ENCODE results near the gene RELL1.

RELL1 gene

DNA sequence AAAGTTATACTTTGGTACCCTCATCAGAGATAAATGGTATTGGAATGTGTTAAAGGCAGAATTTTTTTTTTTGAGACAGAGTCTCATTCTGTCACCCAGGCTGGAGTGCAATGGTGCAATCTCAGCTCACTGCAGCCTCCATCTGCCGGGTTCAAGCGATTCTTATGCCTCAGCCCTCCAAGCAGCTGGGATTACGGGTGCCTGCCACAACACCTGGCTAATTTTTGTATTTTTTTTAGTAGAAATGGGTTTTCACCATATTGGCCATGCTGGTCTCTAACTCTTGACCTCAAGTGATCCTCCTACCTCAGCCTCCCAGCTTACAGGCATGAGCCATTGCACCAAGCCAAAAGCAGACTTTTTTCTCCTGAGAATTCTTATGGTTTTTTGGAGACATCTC is 11.4 kb upstream of the RELL1 start:
- DNase-seq = no peak
- in situ Hi-C loops (cut with MboI; ENCODE audit: low pct_unique_long_range_greater_than_20kb, low sequenced_read_pairs) = no loop called here

DNA sequence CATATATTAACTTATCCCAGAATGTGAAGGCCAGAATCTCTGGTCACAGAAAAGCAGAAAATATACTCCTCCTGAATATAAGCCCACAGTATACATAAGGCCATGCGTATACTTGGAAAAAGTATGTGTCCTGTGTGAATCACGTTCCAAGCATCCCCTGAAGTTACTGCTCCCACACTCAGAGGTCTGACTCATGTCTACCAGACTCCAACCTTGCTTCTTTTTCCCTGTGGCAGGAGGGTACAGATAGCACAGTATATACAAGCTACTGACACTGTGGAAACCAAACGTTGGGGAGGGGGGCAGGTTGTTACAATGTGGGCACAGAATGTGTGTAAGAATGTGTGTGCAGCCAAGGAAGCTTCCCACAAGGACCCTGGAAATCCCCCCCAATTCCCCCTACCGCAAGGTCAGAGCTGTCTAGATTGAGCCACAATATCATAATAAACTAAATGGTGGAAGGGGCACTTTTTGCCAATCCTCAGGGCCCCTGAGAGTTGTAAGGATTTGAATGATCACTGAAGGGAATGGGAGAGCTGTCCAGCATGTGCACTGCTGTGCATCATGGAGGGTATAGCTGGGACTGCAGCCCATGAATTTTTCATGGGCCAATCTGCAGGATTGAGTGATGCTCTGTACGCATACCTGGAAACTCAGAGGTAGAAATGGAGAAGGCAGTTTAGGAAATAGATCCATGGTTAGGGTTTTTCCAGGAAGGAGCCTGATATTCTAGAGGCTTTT is 7.4 kb upstream of the RELL1 start:
- DNase-seq = no peak
- in situ Hi-C loops (cut with MboI; ENCODE audit: low pct_unique_long_range_greater_than_20kb, low sequenced_read_pairs) = no loop called here

DNA sequence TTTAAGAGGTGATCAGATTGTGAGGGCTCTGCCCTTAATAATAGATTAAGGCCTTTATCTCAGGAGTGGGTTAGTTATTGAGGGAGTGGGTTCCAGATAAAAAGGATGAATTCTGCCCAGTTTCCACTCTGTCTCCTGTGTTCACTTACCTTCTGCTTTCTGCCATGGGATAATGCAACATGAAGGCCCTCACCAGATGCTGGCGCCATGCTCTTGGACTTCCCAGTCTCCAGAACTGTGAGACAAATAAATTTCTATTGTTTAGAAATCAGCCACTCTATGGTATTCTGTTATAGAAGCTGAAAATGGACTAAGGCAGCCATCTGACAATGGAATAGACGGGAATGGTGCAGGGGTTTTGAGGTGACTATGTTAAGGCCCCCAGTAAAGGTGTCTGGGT is 6.9 kb upstream of the RELL1 start:
- no peak for DNase-seq
- in situ Hi-C loops (cut with MboI; ENCODE audit: low pct_unique_long_range_greater_than_20kb, low sequenced_read_pairs) = no loop called here

DNA sequence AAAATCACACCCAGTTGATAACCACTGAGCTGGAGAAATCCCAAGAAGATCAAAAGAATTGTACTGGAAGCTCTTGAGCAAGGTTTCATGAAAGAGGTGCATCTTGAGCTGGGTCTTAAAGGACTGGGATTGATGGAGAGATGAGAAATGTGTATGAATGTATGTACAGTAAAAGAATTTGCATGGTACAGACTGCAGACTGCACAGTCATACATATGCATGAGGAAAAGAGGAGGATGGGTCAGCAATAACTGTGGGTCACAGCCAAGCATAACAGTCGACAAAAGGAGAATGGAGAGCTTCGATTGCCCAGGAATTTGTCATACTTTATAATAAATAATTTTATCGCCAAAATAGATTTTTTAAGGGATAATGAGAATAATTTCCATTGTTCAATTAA is 4.8 kb upstream of the RELL1 start:
- no peak for DNase-seq
- in situ Hi-C loops (cut with MboI; ENCODE audit: low pct_unique_long_range_greater_than_20kb, low sequenced_read_pairs) = no loop called here

DNA sequence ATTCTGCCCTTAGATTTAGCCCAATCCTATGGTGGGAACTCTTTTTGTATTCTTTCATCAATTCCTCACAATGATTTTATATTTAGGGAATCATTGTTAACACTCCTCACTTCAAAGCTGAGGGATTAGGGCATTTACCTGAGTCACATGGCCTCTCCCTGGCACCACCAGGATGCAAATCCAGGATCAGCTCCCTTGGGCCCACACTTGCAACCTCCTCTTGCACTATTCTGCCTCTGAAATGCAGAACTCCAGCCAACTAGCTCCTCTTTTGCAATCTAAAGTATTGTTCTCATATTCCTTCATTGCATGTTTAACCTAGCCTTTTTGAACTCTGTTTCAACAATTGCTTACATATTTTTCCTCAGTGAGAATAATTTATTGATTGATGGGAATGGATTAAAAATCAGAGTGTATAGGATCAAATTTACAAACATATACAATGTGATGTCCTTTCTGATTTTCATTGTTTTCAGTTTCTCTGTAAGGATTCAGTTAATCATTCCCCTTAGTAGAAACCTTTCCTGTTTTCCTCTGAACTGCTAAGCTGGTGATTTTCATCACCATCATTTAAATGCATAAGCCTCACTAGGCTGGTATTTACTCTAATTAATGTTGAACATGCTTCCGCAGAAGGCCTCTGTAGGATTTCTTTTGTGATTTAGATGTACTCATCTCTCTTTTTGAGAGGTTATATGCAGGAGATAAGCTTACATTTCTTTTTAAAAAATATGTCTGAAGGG is 3.3 kb upstream of the RELL1 start:
- in situ Hi-C loops (cut with MboI; ENCODE audit: low pct_unique_long_range_greater_than_20kb, low sequenced_read_pairs) = no loop called here
- DNase-seq = no peak

DNA sequence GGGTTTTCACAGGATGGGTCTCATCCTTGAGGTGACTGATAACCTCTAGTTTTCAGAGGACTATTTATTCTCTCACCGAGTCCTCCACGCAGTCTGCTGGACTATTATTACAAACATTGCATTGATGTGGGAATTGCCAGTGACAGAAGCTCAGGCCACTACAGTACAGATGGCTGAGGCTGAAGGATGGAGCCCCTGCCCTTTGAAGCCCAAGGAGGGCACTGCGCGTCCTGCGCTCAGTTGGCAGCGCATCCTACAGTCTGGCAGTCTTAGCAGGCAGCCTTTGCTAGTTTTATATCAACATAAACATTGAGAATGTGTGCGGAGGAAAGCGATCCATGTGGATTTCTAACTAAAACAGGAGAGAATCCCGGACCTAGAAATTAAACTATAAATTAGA is 1.5 kb upstream of the RELL1 start:
- in situ Hi-C loops (cut with MboI; ENCODE audit: low pct_unique_long_range_greater_than_20kb, low sequenced_read_pairs) = no loop called here
- DNase-seq = no peak

DNA sequence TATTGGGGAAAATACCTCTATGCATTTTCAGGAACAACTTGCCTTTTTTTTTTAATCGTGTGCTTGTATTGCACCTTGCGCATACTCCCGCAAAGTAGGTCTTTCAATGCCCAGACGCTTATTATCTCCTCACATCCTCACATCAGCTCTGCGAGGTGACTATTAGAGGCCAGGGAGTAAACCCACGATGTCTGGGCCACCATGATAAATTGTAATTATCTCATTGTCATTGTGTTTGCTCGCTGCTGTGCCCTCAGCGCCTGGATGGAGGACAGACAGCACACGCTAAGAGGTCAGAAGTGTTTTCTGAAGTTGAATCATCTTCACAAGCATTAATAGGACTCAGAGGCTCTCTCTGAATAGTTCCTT is 1.0 kb upstream of the RELL1 start:
- in situ Hi-C loops (cut with MboI; ENCODE audit: low pct_unique_long_range_greater_than_20kb, low sequenced_read_pairs) = no loop called here
- no peak for DNase-seq

DNA sequence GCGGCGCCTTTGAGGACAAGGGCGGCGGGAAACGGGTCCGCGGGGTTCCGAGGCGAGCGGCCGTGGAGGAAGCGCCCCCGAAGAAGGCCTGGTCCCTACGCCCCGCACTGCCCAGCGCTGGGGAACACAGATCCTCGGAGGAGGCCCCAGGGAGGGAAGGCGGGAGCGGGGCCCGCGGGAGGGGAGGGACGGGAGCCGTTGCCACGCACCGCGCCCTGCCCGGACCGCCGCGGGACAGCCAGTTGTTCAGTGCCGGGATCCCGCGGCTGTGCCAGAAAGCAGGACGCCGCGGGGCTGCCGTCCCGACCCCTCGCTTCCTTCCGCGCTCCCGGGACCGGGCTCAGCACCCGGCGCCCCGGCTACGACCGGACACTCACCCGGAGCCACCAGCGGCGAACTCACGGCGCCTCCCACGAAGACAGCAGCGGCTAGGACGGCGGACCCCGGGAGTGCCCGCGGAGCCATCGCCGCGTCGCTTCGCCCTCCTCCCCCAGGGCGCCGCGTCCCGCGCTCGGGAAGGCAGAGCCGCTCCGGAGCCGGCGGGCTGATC is 278 bp downstream of the RELL1 start:
- in situ Hi-C loops (cut with MboI; ENCODE audit: low pct_unique_long_range_greater_than_20kb, low sequenced_read_pairs) = no loop called here
- no peak for DNase-seq

DNA sequence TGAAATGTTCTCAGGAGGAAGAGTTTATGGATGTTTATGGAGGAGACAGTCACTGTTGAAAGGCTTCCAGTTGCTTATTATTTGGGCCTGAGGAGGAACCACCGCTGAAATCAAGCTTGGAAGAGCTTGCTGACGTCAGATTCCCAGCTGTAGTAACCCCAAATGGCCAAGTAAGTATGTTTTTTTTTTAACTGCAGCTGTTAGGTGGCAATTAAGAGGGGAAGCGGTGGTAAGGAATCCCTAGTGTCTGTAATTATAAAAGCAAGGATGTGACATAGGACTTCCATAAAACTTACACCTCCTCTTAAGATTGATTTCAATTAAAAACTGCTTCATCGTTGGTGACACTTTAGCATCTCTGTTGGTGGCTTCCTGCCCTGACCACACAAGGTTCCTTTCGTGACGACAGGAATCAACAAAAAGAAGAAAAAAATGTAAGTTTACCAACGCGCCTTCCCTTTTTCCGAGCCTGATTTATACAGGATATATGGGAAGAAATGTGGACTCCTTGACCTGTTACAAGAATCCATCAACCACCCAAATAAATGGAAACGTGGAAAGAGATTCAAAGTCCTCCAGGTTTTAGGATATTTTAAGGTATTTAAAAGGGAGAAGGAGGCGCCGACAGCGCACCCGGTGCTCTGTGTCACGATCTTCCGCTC is 884 bp downstream of the RELL1 start:
- DNase-seq = peak; percentile 91
- in situ Hi-C loops (cut with MboI; ENCODE audit: low pct_unique_long_range_greater_than_20kb, low sequenced_read_pairs) = no loop called here

DNA sequence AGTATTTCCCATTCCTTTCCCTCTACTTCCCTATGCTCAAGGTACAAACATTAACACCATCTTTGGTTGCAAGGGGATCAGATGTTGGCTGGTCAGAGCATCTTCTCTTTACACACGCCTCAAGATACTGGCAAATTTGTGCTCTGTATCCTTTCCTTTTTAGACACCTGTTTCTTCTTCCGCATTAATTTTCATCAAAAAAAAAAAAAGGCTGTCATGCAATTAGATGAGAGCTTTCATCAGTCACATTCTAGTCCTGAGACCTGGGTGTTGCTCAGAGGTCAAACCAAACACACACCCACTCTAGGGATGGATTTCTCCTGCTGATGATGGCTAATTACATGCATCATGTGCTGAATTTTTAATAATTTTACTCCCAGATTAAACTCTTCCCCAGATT is 2.0 kb downstream of the RELL1 start:
- DNase-seq = no peak
- in situ Hi-C loops (cut with MboI; ENCODE audit: low pct_unique_long_range_greater_than_20kb, low sequenced_read_pairs) = no loop called here

DNA sequence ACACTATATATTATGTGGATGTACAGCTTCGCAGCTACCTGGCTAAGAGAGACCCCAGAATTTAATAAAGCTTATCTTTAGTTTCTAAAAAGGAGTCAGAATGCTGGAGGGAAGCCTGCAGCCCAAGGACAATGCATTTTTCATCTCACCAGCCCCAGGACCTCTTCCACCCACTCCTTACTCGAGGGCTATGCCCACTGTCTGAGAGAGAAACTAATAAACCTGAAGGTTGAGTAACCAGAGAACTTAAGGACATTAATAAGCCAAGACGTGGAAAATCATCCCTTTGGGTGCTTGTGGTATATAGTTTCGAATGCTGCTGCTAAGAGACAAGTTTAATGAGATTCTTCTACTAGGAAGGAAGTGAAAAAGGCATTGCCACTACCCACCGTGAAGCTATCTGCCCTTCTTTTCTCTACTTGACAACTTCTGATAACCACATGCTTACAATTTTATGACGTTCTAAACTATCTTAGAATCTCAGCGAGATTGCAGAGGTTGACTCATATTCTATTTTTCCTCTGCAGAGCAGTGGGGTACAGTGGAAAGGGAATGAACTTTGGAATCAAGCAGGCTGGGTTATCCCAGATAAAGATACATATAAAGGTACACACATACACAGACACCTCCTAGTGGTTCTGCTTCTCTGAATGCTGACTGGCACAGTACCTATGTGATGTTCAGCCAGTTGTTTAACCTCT is 3.3 kb downstream of the RELL1 start:
- peak; percentile 58 for DNase-seq
- in situ Hi-C loops (cut with MboI; ENCODE audit: low pct_unique_long_range_greater_than_20kb, low sequenced_read_pairs) = no loop called here

DNA sequence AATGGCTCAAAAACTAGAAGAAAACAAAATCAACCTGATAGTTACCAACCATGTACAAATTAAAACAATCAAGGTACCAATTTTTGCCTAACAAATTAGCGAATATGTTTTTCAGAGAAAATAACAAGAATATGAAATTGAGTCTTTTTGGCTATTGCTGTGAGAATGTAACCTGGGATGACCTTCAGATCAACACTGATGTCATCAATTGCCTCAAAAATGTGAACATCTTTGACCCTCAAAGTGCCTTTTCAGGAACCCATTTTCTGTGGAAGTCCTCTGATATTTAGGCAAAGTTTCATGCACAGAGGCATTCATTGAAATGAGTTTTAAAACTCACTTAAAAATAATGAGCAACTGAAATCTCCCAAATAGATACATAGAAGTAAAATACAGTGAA is 6.1 kb downstream of the RELL1 start:
- DNase-seq = no peak
- in situ Hi-C loops (cut with MboI; ENCODE audit: low pct_unique_long_range_greater_than_20kb, low sequenced_read_pairs) = no loop called here

DNA sequence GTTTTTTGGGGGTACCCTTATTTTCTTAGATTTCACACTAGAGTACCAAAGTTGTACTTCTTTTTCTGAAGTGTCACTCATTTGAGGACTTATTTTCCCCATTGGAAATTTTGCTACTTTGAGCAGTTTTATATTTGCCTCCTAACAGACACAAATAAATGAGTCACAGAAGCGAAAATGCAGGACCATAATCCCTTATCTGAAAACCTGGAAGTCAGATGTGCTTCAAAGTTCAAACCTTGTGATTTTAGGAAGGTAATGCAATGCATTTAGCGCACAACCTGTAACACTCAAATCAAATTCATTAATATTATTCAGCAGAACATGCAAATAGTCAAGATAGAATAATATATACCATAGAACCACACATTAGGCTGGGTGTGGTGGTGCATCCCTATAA is 6.9 kb downstream of the RELL1 start:
- DNase-seq = no peak
- in situ Hi-C loops (cut with MboI; ENCODE audit: low pct_unique_long_range_greater_than_20kb, low sequenced_read_pairs) = no loop called here

DNA sequence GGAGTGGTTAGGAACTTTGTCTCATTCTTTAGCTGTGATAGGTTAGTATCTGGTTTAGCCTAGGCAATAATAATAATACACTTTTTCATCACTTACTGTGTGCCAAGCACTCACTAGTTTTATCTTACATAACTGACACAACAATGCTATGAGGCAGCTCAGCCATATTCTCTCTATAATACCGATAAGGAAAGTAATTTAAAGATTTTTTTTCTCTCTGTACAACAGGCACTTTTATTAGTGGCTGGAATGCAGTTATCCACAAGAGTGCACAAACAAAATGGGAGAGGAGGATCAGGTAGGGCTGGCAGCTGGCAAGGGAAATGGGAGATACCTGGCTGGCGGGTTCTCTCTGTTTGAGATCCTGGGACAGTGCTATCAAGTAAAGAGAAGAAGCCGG is 7.6 kb downstream of the RELL1 start:
- in situ Hi-C loops (cut with MboI; ENCODE audit: low pct_unique_long_range_greater_than_20kb, low sequenced_read_pairs) = no loop called here
- no peak for DNase-seq

DNA sequence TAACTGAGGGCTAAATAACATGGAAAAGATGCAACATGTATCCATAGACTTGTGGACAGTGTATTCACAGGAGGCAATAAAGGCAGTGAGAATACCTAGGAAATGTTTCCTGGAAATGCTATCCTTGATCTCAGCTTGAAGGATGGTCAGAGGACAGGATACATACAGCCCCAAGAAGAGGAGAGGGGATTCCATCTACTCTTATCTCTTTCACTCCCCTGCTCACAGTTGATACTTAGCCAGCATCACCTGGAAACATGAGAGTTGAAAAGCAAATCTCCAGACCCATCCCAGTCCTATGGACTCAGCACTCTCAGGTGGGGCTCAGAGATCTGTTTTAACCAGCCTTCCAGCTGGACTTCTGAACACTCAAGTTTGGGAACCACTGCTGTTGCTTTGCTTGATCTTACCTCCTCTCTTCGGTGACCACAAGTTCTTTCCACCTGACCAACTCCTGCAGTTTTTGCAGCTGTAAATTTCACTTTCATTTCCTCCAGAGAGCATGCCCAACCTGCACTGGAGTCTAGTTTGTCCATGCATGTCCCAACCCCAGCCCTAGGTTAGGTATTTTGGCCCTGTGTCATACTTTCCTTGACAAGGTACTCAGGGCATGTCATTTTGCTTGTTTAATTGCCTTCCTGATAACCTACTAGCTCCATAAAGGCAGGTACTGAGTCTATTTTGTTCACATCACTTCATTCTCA is 10.4 kb downstream of the RELL1 start:
- peak; percentile 63 for DNase-seq
- in situ Hi-C loops (cut with MboI; ENCODE audit: low pct_unique_long_range_greater_than_20kb, low sequenced_read_pairs) = no loop called here

DNA sequence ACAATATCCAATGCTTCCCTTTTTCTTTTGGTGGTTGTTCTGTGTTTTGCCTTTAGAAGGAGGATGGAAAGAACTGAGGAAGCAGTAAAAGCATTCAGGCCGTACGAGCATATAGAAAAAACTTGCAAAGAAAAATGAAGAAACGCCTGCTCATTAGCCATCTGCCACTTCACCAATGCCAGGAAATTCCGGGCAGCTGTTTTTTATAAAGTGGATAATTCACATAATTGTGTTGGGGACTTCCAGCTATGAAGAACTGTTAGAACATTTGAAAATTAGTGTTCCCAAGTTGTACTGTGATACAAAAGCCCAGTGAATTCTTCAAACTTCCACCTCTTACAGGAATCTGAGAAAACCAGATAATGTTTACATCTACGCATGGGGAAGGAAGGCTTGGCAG is 11.7 kb downstream of the RELL1 start:
- in situ Hi-C loops (cut with MboI; ENCODE audit: low pct_unique_long_range_greater_than_20kb, low sequenced_read_pairs) = no loop called here
- DNase-seq = peak; percentile 34

DNA sequence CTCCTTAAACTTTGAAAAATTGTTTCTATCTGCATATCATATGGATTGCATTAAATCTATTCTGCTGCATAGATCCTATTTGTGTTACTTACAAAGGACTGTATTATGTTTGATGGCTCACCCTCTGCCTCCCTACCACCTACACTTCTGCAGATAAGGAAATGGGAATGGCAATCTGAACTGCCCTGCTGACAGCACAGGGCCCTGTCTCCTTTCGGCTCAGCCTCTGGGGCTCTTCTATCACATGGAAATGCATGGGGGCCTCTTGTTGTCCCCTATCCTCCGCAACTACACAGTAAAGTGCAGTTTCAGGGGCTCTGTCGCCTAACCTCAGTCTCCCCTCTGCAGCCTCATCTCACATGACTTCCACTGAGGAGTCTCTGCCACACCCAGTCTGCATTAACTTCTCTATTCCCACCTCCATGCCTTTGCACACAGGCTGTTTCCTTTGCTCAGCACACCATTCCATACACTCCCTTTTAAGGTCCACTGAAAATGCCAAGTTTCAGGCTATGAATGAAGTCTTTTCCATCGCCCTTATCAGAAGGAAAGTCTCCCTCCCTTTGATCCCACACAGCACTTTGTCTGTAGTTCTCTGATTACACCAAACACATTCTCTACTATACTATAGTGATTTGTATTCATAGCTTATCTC is 12.5 kb downstream of the RELL1 start:
- in situ Hi-C loops (cut with MboI; ENCODE audit: low pct_unique_long_range_greater_than_20kb, low sequenced_read_pairs) = no loop called here
- DNase-seq = no peak

DNA sequence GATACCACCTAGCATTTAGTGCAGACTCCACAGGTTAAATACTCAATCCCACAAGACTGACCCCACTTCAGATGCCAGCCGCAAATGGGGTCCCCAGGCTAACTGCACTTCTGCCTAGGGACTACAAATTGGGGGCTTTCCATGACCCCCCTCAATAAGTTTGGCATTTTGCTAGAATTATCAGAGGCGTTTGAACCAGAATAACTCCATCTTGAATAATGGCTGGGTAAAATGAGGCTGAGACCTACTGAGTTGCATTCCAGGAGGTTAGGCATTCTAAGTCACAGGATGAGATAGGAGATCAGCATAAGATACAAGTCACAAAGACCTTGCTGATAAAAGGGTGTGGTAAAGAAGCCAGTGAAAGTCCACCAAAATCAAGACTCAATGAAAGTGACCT is 15.1 kb downstream of the RELL1 start:
- in situ Hi-C loops (cut with MboI; ENCODE audit: low pct_unique_long_range_greater_than_20kb, low sequenced_read_pairs) = no loop called here

DNA sequence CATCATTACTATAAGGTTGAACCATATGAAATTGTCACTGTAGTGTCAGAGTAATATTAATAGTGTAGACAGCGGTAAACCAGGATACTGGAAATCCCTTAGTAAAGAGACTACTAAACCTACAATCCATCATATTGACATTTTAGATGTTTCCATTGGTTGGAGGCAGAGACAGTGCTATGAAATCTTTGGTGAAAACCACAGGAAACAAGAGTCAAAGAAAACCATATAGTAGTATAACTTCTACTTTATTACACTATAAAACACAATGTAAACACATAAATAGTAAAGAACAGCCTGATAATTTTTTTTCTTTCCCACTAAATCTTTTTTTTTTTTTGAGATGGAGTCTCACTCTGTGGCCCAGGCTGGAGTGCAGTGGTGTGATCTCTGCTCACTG is 15.9 kb downstream of the RELL1 start:
- in situ Hi-C loops (cut with MboI; ENCODE audit: low pct_unique_long_range_greater_than_20kb, low sequenced_read_pairs) = no loop called here
- no peak for DNase-seq

More for the DNA sequence above, 15.1 kb downstream of the RELL1 start:
- no peak for DNase-seq
